ENCODE measurements around the gene C2CD4D. TPM values are rescaled to one million over a fixed set of nuclear protein-coding genes. Genes with fewer than 3 reads are reported as not detected.

C2CD4D gene
- total and polyA plus RNA-seq, 7 donors: 0.20 to 0.69 (median 0.60) TPM; not detected in 4

DNA sequence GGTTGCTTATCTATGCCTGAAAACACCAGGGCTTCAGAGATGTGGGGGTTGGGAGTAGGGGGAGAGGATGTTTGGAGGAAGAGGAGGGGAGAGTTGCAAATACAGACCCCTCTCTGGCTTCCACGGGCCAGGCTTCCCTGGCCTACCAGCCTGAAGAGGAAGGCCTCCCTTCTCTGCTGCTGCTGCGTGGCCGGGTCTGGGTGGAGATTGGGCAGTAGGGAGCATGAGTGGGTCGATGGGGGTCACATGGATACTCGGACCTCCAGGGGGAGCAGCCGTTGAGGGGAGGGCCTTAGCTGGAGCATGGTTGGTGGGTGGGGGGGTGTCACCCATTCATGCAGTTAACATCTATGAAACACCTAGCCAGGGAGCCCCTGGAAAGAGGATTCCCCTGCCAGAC lies 9.6 kb downstream of the C2CD4D start:
- peaks cover 0 to 63% (median 5%) of the 10 kb centered on the region in 3 donors for H3K27me3 ChIP-seq
- no peaks in the 10 kb centered on the region for H3K36me3 ChIP-seq
- TF ChIP-seq, protein P1, sequence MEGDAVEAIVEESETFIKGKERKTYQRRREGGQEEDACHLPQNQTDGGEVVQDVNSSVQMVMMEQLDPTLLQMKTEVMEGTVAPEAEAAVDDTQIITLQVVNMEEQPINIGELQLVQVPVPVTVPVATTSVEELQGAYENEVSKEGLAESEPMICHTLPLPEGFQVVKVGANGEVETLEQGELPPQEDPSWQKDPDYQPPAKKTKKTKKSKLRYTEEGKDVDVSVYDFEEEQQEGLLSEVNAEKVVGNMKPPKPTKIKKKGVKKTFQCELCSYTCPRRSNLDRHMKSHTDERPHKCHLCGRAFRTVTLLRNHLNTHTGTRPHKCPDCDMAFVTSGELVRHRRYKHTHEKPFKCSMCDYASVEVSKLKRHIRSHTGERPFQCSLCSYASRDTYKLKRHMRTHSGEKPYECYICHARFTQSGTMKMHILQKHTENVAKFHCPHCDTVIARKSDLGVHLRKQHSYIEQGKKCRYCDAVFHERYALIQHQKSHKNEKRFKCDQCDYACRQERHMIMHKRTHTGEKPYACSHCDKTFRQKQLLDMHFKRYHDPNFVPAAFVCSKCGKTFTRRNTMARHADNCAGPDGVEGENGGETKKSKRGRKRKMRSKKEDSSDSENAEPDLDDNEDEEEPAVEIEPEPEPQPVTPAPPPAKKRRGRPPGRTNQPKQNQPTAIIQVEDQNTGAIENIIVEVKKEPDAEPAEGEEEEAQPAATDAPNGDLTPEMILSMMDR (IDR thresholded peaks at IDR 0.05): no peak
- TF ChIP-seq POLR2AphosphoS5 (IDR thresholded peaks at IDR 0.05): no peak
- intact Hi-C loops (cut with DNase I): no loop called here
- no peaks in the 10 kb centered on the region for H3K9me3 ChIP-seq
- H3K27ac ChIP-seq: no peak overlapping the region
- H3K4me1 ChIP-seq: peaks cover 0 to 10% (median 8%) of the 10 kb centered on the region in 4 donors
- 54 to 57% methylated on average over 6 of the region's 6 CpGs for WGBS, 2 donors
- DNase-seq: no peak
- H3K4me3 ChIP-seq: no peak overlapping the region

- H3K36me3 ChIP-seq: no peaks in the 10 kb centered on the region
- H3K27ac ChIP-seq: no peak overlapping the region
- DNase-seq: no peak
- H3K9me3 ChIP-seq: no peaks in the 10 kb centered on the region
- peaks cover 0 to 58% (median 5%) of the 10 kb centered on the region in 3 donors for H3K27me3 ChIP-seq
- H3K4me1 ChIP-seq: peaks cover 0 to 10% (median 8%) of the 10 kb centered on the region in 4 donors
- TF ChIP-seq EP300 (IDR thresholded peaks at IDR 0.05) (no peak), POLR2A (IDR thresholded peaks at IDR 0.05) (no peak), POLR2AphosphoS5 (IDR thresholded peaks at IDR 0.05) (no peak)
- TF ChIP-seq, protein P1 (IDR thresholded peaks at IDR 0.05): no peak
- 58 to 73% methylated on average over 4 of the region's 4 CpGs for WGBS, 2 donors
- intact Hi-C loops (cut with DNase I): no loop called here
- H3K4me3 ChIP-seq: no peak overlapping the region
These were observed 10.1 kb downstream of the C2CD4D start for GRCh38 chr1:151829352-151830046.

- H3K36me3 ChIP-seq: no peaks in the 10 kb centered on the region
- intact Hi-C loops (cut with DNase I): no loop called here
- H3K9me3 ChIP-seq: no peaks in the 10 kb centered on the region
- no peak for DNase-seq
- H3K4me3 ChIP-seq: no peak overlapping the region
- peaks cover 0 to 10% (median 8%) of the 10 kb centered on the region in 4 donors for H3K4me1 ChIP-seq
- H3K27ac ChIP-seq: no peak overlapping the region
- TF ChIP-seq EP300 (IDR thresholded peaks at IDR 0.05): no peak
- no peak for TF ChIP-seq POLR2AphosphoS5 (IDR thresholded peaks at IDR 0.05)
- TF ChIP-seq, protein P1 (IDR thresholded peaks at IDR 0.05): no peak
- TF ChIP-seq POLR2A (IDR thresholded peaks at IDR 0.05): no peak
- H3K27me3 ChIP-seq: peaks cover 0 to 52% (median 5%) of the 10 kb centered on the region in 3 donors
- WGBS, 2 donors: 10 to 30% methylated on average over 12 of the region's 12 CpGs
These were observed 10.7 kb downstream of the C2CD4D start for GRCh38 chr1:151828921-151829320.

DNA sequence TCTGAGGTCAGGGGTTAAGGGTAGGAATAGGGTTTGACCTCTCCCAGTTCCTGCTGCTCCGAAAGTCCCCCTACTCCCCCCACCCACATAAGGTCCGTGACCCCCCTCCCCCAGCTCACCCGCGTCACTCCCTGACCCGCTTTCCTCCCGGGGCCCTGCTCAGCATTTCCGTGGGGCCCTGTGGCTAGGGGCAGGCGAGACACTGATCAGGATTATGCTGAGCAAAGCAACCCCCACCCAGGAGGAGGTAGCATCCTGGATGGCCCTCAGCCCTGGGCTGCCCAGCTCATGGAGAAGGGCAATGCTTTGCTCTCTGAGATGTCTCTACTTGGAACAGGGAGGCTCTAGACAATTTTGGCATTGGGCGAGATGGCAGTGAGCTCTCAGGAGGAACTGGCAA lies 11.8 kb downstream of the C2CD4D start:
- no peak overlapping the region for H3K4me3 ChIP-seq
- 53 to 75% methylated on average over 9 of the region's 9 CpGs for WGBS, 2 donors
- TF ChIP-seq EP300 (IDR thresholded peaks at IDR 0.05) (no peak), POLR2A (IDR thresholded peaks at IDR 0.05) (no peak), POLR2AphosphoS5 (IDR thresholded peaks at IDR 0.05) (no peak)
- TF ChIP-seq, protein P1 (IDR thresholded peaks at IDR 0.05): no peak
- DNase-seq: no peak
- H3K36me3 ChIP-seq: no peaks in the 10 kb centered on the region
- peaks cover 0 to 41% (median 5%) of the 10 kb centered on the region in 3 donors for H3K27me3 ChIP-seq
- no peak overlapping the region for H3K27ac ChIP-seq
- H3K4me1 ChIP-seq: peaks cover 0 to 10% (median 8%) of the 10 kb centered on the region in 4 donors
- intact Hi-C loops (cut with DNase I): no loop called here
- no peaks in the 10 kb centered on the region for H3K9me3 ChIP-seq

All from sigmoid colon (tissue), 7 donors.